Measurements from ENCODE around the gene DCP2. TPM values are rescaled to one million over a fixed set of nuclear protein-coding genes. Genes with fewer than 3 reads are reported as not detected.

The DCP2 gene
- total RNA-seq, 1 experiment from 2014 or later: 176 TPM

DNA sequence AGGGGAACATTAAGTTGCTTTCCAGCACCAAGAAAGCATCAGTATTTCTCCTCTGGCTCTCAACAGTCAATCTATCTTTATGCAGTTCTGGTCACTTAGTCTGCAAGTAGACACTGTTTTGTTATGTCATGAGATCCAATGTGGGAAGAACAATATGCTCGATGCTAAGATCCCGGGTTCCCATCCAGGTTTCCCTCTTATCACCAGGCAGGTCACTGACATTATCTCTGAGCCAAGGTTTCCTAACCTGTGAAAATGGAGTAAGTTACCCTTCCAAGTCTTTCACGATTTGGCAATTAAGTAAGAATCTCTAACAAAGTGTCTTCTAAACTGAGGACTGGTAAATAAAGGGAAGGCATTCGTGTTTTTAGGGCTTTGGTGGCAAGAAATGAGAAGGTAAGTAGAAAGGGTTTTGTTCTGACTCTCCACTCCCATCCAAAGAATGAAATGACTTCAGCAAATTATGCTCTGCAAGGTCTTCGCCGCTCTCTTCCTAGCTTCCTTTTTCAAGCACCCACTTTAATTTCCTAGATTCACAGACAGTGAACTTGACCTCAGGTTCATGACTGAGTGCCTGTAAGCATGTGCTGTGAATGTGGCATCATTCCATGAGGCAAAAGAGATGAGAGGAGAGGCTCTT is 86.4 kb downstream of the DCP2 start:
- WGBS (ENCODE audit: extremely low coverage, insufficient read length, low lambda C conversion rate): no CpG with 5 or more reads among the region's 6 CpGs
- Mint-ChIP-seq H3K27ac (no peak overlapping the region), H3K4me3 (no peak overlapping the region), H3K36me3 (ENCODE audit: insufficient read depth in 1 of 3, low read depth in 3 of 3) (peaks cover 0 to 16% (median 8%) of the 10 kb centered on the region in 3 experiments; a peak in 4 of 7 replicates), H3K4me1 (peaks cover 9 to 11% of the 10 kb centered on the region in 2 experiments), H3K27me3 (ENCODE audit: low read depth) (peaks cover 2% of the 10 kb centered on the region; the same call in 1 of the 2 replicates), H3K9me3 (no peaks in the 10 kb centered on the region)
- H3K23ac ChIP-seq (ENCODE audit: insufficient read length, low read depth, low read length): no peak overlapping the region
- TF ChIP-seq, protein P1, sequence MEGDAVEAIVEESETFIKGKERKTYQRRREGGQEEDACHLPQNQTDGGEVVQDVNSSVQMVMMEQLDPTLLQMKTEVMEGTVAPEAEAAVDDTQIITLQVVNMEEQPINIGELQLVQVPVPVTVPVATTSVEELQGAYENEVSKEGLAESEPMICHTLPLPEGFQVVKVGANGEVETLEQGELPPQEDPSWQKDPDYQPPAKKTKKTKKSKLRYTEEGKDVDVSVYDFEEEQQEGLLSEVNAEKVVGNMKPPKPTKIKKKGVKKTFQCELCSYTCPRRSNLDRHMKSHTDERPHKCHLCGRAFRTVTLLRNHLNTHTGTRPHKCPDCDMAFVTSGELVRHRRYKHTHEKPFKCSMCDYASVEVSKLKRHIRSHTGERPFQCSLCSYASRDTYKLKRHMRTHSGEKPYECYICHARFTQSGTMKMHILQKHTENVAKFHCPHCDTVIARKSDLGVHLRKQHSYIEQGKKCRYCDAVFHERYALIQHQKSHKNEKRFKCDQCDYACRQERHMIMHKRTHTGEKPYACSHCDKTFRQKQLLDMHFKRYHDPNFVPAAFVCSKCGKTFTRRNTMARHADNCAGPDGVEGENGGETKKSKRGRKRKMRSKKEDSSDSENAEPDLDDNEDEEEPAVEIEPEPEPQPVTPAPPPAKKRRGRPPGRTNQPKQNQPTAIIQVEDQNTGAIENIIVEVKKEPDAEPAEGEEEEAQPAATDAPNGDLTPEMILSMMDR (conservative IDR thresholded peaks at IDR 0.05): no peak
- no peak overlapping the region for H3K56ac ChIP-seq (ENCODE audit: insufficient read length, low read depth, low read length)
- peak; percentile 7 for DNase-seq
- H2AFZ ChIP-seq (ENCODE audit: low read length): no peak overlapping the region
- H4K8ac ChIP-seq (replicated peaks; ENCODE audit: insufficient read length, low read depth, low read length): no peak overlapping the region
- no peaks in the 10 kb centered on the region for H3K79me1 ChIP-seq (ENCODE audit: insufficient read depth, low read depth, low read length, poor library complexity, severe bottlenecking)
- H3T11ph ChIP-seq (ENCODE audit: low read length): no peak overlapping the region
- H3K27ac ChIP-seq (ENCODE audit: insufficient read length, low read depth, low read length): no peak overlapping the region
- H4K20me1 ChIP-seq (ENCODE audit: control insufficient read depth, insufficient read depth, insufficient read length): no peaks in the 10 kb centered on the region
- no peak overlapping the region for H3K18ac ChIP-seq (ENCODE audit: insufficient read length, low read depth, low read length)
- H4K91ac ChIP-seq (ENCODE audit: insufficient read length, low read depth, low read length): no peak overlapping the region
- H4K5ac ChIP-seq (ENCODE audit: insufficient read length, low read depth, low read length): no peak overlapping the region
- no peak overlapping the region for H2BK12ac ChIP-seq (ENCODE audit: insufficient read length, low read depth, low read length)
- H3K14ac ChIP-seq (ENCODE audit: insufficient read depth, low read length): no peak overlapping the region
- no peak overlapping the region for H2BK120ac ChIP-seq (ENCODE audit: low read depth, low read length, poor library complexity, severe bottlenecking)
- H3K9ac ChIP-seq (ENCODE audit: extremely low read depth, insufficient read length, low read length): no peak overlapping the region
- no peaks in the 10 kb centered on the region for H3K27me3 ChIP-seq (ENCODE audit: insufficient read depth, low read length)
- no peak overlapping the region for H3K4me2 ChIP-seq (ENCODE audit: insufficient read depth, insufficient read length, low read length)
- H3K79me2 ChIP-seq (ENCODE audit: insufficient read depth, low read length): no peaks in the 10 kb centered on the region
- no peak overlapping the region for H2AK5ac ChIP-seq (ENCODE audit: insufficient read length, low read length)
- H3K4ac ChIP-seq (ENCODE audit: low read depth, low read length): no peak overlapping the region
- no peak overlapping the region for H2BK15ac ChIP-seq (ENCODE audit: low read depth, low read length)
- no peaks in the 10 kb centered on the region; the same call in 1 of the 2 replicates for H3K4me1 ChIP-seq (ENCODE audit: insufficient read depth, low read length)
- H2BK5ac ChIP-seq (ENCODE audit: insufficient read length, low read length): no peak overlapping the region
- H2BK20ac ChIP-seq (ENCODE audit: low read depth, low read length, poor library complexity, severe bottlenecking): no peak overlapping the region
- no peaks in the 10 kb centered on the region for H3K23me2 ChIP-seq (ENCODE audit: insufficient read length, low read depth, low read length, poor library complexity, severe bottlenecking)
- no peaks in the 10 kb centered on the region for H3K9me3 ChIP-seq (ENCODE audit: control insufficient read depth, low read depth, low read length)

Measured in H9 (cell line).